ENCODE data around the gene NFE2L3. TPM values are rescaled to one million over a fixed set of nuclear protein-coding genes. Genes with fewer than 3 reads are reported as not detected.

NFE2L3 gene
- total and polyA plus RNA-seq, 9 of the 15 experiments (the other 6 are each of a cell fraction or from before 2014, with no cell fraction given) = 2.9 to 16.9 (median 12.4) TPM

DNA sequence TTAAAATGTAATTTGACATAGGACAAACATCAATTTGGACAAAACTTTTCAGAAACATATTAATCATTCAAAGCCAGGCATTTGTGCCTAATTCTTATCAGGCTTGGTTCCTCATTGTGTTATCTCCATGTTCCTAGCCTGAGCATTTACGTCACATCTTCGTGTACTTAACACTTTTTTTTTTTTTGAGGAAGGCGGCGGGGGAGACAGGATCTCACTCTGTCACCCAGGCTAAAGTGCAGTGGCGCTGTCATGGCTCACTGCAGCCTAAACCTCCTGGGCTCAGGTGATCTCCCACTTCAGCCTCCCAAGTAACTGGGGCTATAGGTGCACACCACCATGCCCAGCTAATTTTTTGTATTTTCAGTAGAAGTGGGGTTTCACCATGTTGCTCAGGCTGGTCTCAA lies 28.8 kb downstream of the NFE2L3 start (continued):
- TF ChIP-seq, protein P1, sequence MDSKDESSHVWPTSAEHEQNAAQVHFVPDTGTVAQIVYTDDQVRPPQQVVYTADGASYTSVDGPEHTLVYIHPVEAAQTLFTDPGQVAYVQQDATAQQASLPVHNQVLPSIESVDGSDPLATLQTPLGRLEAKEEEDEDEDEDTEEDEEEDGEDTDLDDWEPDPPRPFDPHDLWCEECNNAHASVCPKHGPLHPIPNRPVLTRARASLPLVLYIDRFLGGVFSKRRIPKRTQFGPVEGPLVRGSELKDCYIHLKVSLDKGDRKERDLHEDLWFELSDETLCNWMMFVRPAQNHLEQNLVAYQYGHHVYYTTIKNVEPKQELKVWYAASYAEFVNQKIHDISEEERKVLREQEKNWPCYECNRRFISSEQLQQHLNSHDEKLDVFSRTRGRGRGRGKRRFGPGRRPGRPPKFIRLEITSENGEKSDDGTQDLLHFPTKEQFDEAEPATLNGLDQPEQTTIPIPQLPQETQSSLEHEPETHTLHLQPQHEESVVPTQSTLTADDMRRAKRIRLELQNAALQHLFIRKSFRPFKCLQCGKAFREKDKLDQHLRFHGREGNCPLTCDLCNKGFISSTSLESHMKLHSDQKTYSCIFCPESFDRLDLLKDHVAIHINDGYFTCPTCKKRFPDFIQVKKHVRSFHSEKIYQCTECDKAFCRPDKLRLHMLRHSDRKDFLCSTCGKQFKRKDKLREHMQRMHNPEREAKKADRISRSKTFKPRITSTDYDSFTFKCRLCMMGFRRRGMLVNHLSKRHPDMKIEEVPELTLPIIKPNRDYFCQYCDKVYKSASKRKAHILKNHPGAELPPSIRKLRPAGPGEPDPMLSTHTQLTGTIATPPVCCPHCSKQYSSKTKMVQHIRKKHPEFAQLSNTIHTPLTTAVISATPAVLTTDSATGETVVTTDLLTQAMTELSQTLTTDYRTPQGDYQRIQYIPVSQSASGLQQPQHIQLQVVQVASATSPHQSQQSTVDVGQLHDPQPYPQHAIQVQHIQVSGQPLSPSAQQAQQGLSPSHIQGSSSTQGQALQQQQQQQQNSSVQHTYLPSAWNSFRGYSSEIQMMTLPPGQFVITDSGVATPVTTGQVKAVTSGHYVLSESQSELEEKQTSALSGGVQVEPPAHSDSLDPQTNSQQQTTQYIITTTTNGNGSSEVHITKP (IDR thresholded peaks at IDR 0.05; ENCODE audit: partially characterized antibody) = peak; percentile 19
- TF ChIP-seq ZNF584 (CRISPR knock-in tag; IDR thresholded peaks at IDR 0.05; ENCODE audit: low read depth) = no peak
- TF ChIP-seq, protein P2, sequence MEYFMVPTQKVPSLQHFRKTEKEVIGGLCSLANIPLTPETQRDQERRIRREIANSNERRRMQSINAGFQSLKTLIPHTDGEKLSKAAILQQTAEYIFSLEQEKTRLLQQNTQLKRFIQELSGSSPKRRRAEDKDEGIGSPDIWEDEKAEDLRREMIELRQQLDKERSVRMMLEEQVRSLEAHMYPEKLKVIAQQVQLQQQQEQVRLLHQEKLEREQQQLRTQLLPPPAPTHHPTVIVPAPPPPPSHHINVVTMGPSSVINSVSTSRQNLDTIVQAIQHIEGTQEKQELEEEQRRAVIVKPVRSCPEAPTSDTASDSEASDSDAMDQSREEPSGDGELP (CRISPR knock-in tag; IDR thresholded peaks at IDR 0.05; ENCODE audit: borderline replicate concordance) = peak; percentile 16; the same call in 1 of the 2 replicates
- TF ChIP-seq ARNT (IDR thresholded peaks at IDR 0.05) = 0 out of 4 replicates have a peak, but pooled peaks of 1 of the 2 experiments have one; percentile 47
- TF ChIP-seq ZNF507 (tag; conservative IDR thresholded peaks at IDR 0.05) = no peak
- peak; percentile 91 for TF ChIP-seq CBFA2T3 (IDR thresholded peaks at IDR 0.05)
- TF ChIP-seq ZNF354B (CRISPR knock-in tag; IDR thresholded peaks at IDR 0.05) = no peak
- peak; percentile 70 for TF ChIP-seq NCOA1 (IDR thresholded peaks at IDR 0.05; ENCODE audit: low read depth)
- no peak for TF ChIP-seq TAF9B (IDR thresholded peaks at IDR 0.05; ENCODE audit: partially characterized antibody)
- TF ChIP-seq SMARCE1 (IDR thresholded peaks at IDR 0.05) = peak; percentile 96
- peak; percentile 94 for TF ChIP-seq ATF7 (IDR thresholded peaks at IDR 0.05)
- TF ChIP-seq, protein P3, sequence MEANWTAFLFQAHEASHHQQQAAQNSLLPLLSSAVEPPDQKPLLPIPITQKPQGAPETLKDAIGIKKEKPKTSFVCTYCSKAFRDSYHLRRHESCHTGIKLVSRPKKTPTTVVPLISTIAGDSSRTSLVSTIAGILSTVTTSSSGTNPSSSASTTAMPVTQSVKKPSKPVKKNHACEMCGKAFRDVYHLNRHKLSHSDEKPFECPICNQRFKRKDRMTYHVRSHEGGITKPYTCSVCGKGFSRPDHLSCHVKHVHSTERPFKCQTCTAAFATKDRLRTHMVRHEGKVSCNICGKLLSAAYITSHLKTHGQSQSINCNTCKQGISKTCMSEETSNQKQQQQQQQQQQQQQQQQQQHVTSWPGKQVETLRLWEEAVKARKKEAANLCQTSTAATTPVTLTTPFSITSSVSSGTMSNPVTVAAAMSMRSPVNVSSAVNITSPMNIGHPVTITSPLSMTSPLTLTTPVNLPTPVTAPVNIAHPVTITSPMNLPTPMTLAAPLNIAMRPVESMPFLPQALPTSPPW (CRISPR knock-in tag; IDR thresholded peaks at IDR 0.05) = peak; percentile 51; the same call in 1 of the 2 replicates
- peak; percentile 34 for TF ChIP-seq BHLHE40 (IDR thresholded peaks at IDR 0.05; ENCODE audit: low read length)
- no peak for TF ChIP-seq NFE2L1 (tag; IDR thresholded peaks at IDR 0.05; ENCODE audit: borderline replicate concordance, low read depth)
- TF ChIP-seq, protein P4, sequence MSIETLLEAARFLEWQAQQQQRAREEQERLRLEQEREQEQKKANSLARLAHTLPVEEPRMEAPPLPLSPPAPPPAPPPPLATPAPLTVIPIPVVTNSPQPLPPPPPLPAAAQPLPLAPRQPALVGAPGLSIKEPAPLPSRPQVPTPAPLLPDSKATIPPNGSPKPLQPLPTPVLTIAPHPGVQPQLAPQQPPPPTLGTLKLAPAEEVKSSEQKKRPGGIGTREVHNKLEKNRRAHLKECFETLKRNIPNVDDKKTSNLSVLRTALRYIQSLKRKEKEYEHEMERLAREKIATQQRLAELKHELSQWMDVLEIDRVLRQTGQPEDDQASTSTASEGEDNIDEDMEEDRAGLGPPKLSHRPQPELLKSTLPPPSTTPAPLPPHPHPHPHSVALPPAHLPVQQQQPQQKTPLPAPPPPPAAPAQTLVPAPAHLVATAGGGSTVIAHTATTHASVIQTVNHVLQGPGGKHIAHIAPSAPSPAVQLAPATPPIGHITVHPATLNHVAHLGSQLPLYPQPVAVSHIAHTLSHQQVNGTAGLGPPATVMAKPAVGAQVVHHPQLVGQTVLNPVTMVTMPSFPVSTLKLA (conservative IDR thresholded peaks at IDR 0.05) = 0 out of 4 replicates have a peak, but pooled peaks of 1 of the 2 experiments have one; percentile 42
- TF ChIP-seq, protein P5, sequence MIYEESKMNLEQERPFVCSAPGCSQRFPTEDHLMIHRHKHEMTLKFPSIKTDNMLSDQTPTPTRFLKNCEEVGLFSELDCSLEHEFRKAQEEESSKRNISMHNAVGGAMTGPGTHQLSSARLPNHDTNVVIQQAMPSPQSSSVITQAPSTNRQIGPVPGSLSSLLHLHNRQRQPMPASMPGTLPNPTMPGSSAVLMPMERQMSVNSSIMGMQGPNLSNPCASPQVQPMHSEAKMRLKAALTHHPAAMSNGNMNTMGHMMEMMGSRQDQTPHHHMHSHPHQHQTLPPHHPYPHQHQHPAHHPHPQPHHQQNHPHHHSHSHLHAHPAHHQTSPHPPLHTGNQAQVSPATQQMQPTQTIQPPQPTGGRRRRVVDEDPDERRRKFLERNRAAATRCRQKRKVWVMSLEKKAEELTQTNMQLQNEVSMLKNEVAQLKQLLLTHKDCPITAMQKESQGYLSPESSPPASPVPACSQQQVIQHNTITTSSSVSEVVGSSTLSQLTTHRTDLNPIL (CRISPR knock-in tag; IDR thresholded peaks at IDR 0.05) = no peak
- TF ChIP-seq RAD51 (IDR thresholded peaks at IDR 0.05; ENCODE audit: borderline replicate concordance, low read depth) = 0 out of 2 replicates have a peak, but pooled peaks have one; percentile 39
- TF ChIP-seq NFIC (IDR thresholded peaks at IDR 0.05) = peak; percentile 48
- TF ChIP-seq EHMT2 (IDR thresholded peaks at IDR 0.05) = peak; percentile 82
